ENCODE results near the gene CNN2. TPM values are rescaled to one million over a fixed set of nuclear protein-coding genes. Genes with fewer than 3 reads are reported as not detected.

The CNN2 gene
- total RNA-seq, 4 donors from 2014 or later = 2.2 to 10.1 (median 4.1) TPM

GRCh38 chr19:1081301-1082164 lies 55.1 kb downstream of the CNN2 start:
- intact Hi-C loops (cut with DNase I; ENCODE audit: low total_unique reads) (no loop called here), in situ Hi-C loops (cut with MboI; ENCODE audit: low sequenced_read_pairs in 4 of 4) (no loop called here)
- no peak for DNase-seq
- H3K27ac ChIP-seq = no peak overlapping the region
- H3K4me1 ChIP-seq = no peaks in the 10 kb centered on the region
- no peaks in the 10 kb centered on the region for H3K36me3 ChIP-seq
- no peak for TF ChIP-seq CTCF (IDR thresholded peaks at IDR 0.05 in 4 of 5, conservative IDR thresholded peaks at IDR 0.05 in 1 of 5)
- TF ChIP-seq POLR2A (IDR thresholded peaks at IDR 0.05) = no peak
- H3K4me3 ChIP-seq = no peak overlapping the region
- H3K9me3 ChIP-seq = no peaks in the 10 kb centered on the region
- peaks cover 5 to 17% (median 10%) of the 10 kb centered on the region in 3 donors for H3K27me3 ChIP-seq
- ATAC-seq = peak in 1 of 2 donors; percentile 10

- peak; percentile 31 to 43 for ATAC-seq
These were observed 55.9 kb downstream of the CNN2 start for GRCh38 chr19:1082165-1082927.

GRCh38 chr19:1082928-1083816 lies 56.8 kb downstream of the CNN2 start:
- Histone ChIP-seq H3K4me3 (peak overlapping the region in 1 of 4 donors; percentile 31), H3K4me1 (peaks cover 0 to 5% of the 10 kb centered on the region in 2 donors), H3K36me3 (peaks cover 0 to 4% of the 10 kb centered on the region in 2 donors), H3K9me3 (no peaks in the 10 kb centered on the region), H3K27ac (no peak overlapping the region), H3K27me3 (peaks cover 5 to 17% (median 10%) of the 10 kb centered on the region in 3 donors)
- intact Hi-C loops (cut with DNase I; ENCODE audit: low total_unique reads) (no loop called here), in situ Hi-C loops (cut with MboI; ENCODE audit: low sequenced_read_pairs in 4 of 4) (no loop called here)
- TF ChIP-seq POLR2A (IDR thresholded peaks at IDR 0.05) (no peak), CTCF (IDR thresholded peaks at IDR 0.05 in 4 of 5, conservative IDR thresholded peaks at IDR 0.05 in 1 of 5) (no peak)
- DNase-seq (no peak), ATAC-seq (no peak)

More at GRCh38 chr19:1082165-1082927, 55.9 kb downstream of the CNN2 start:
- Histone ChIP-seq H3K36me3 (no peaks in the 10 kb centered on the region), H3K27ac (no peak overlapping the region), H3K4me1 (no peaks in the 10 kb centered on the region), H3K27me3 (peaks cover 5 to 17% (median 10%) of the 10 kb centered on the region in 3 donors), H3K4me3 (peak overlapping the region in 2 of 4 donors; percentile 21 to 31), H3K9me3 (no peaks in the 10 kb centered on the region)
- intact Hi-C loops (cut with DNase I; ENCODE audit: low total_unique reads) = no loop called here
- DNase-seq = peak in 1 of 2 donors; percentile 50
- in situ Hi-C loops (cut with MboI; ENCODE audit: low sequenced_read_pairs in 4 of 4) = no loop called here
- no peak for TF ChIP-seq CTCF (IDR thresholded peaks at IDR 0.05 in 4 of 5, conservative IDR thresholded peaks at IDR 0.05 in 1 of 5)
- TF ChIP-seq POLR2A (IDR thresholded peaks at IDR 0.05) = no peak

Measured in gastrocnemius medialis (tissue), 4 donors.